H1 (cell line): ENCODE results near the gene RAB36. TPM values are rescaled to one million over a fixed set of nuclear protein-coding genes. Genes with fewer than 3 reads are reported as not detected.

ENCODE experiments used
- CTCF ChIA-PET: fragments of 300-600 bp; sonication (Branson Sonifier 250); formaldehyde crosslinking; loops from one replicate; lab custom pipeline; 2021; ENCODE audit not compliant: partially characterized antibody; lab: Charles Lee
- POLR2A ChIA-PET: fragments of 300-600 bp; sonication (Branson Sonifier 250); formaldehyde crosslinking; loops from one replicate; lab custom pipeline; 2021; ENCODE audit warnings: inconsistent platforms; ENCODE audit not compliant: partially characterized antibody; lab: Charles Lee
- DNase-seq, 2 experiments: peaks; one replicate each; pipeline versions ENCODE4 v3.0.0 to v3.0.0-alpha.2; 2010 to 2022; ENCODE audit warnings: low spot score in 2 of 2, low read depth in 1 of 2, mixed read lengths in 1 of 2
- FAIRE-seq: peaks from 2 replicates; lab custom pipeline; 2011; peaks lifted over from hg19 to GRCh38; lab: Jason Lieb, UNC
- H2AFZ ChIP-seq: 2 replicates; pipeline ENCODE4 v1.8.1; 2012; ENCODE audit warnings: low read length, inconsistent platforms
- H2AK5ac ChIP-seq: 2 replicates; pipeline ENCODE4 v1.6.1; 2013; ENCODE audit warnings: low read depth, low read length
- H2BK120ac ChIP-seq: replicated peaks from 2 replicates; pipeline ENCODE3; 2013; ENCODE audit warnings: low read depth, low read length, inconsistent platforms
- H2BK12ac ChIP-seq: 2 replicates; pipeline ENCODE4 v1.6.1; 2013; ENCODE audit warnings: low read depth, low read length
- H2BK15ac ChIP-seq: 2 replicates; pipeline ENCODE4 v1.6.1; 2013; ENCODE audit warnings: low read length
- H2BK20ac ChIP-seq: 2 replicates; pipeline ENCODE4 v1.6.1; 2013; ENCODE audit warnings: low read length
- H2BK5ac ChIP-seq: 2 replicates; pipeline ENCODE4 v1.6.1; 2013; ENCODE audit warnings: low read depth, low read length
- H3K14ac ChIP-seq: 2 replicates; pipeline ENCODE4 v1.6.1; 2013; ENCODE audit warnings: inconsistent platforms; ENCODE audit not compliant: insufficient read length
- H3K18ac ChIP-seq: 2 replicates; pipeline ENCODE4 v1.6.1; 2013; ENCODE audit warnings: low read length; ENCODE audit errors: extremely low read depth
- H3K23ac ChIP-seq: 2 replicates; pipeline ENCODE4 v1.6.1; 2013; ENCODE audit warnings: inconsistent platforms; ENCODE audit not compliant: insufficient read length
- H3K23me2 ChIP-seq: 2 replicates; pipeline ENCODE4 v1.6.1; 2013; ENCODE audit warnings: low read depth, low read length
- H3K27ac ChIP-seq: 2 replicates; pipeline ENCODE4 v1.6.1; 2011; ENCODE audit warnings: low read depth, low read length, inconsistent platforms
- H3K27me3 ChIP-seq, 4 experiments: replicated peaks in 1 of 4; 1 replicate in 1 of 4; 2 replicates in 3 of 4; pipeline versions ENCODE4 v1.6.1 to v1.8.1; 2011 to 2013; ENCODE audit warnings: low read length in 3 of 4, mild to moderate bottlenecking in 3 of 4, inconsistent platforms in 2 of 4, mixed read lengths in 2 of 4, moderate library complexity in 1 of 4; ENCODE audit not compliant: control insufficient read depth in 3 of 4, insufficient read depth in 3 of 4; ENCODE audit errors: extremely low read depth in 1 of 4
- H3K36me3 ChIP-seq, 4 experiments: 2 replicates each; pipeline versions ENCODE4 v1.6.1 to v1.8.1; 2011 to 2013; ENCODE audit warnings: mild to moderate bottlenecking in 4 of 4, low read length in 3 of 4, moderate library complexity in 2 of 4, control low read depth in 1 of 4, inconsistent platforms in 1 of 4; ENCODE audit not compliant: insufficient read depth in 4 of 4, control insufficient read depth in 2 of 4
- H3K4ac ChIP-seq: replicated peaks from 2 replicates; pipeline ENCODE3; 2013; ENCODE audit warnings: low read length, low read depth, mixed read lengths, inconsistent platforms; ENCODE audit not compliant: insufficient read length
- H3K4me1 ChIP-seq, 4 experiments: replicated peaks in 1 of 4; 1 replicate in 1 of 4; 2 replicates in 3 of 4; pipeline versions ENCODE4 v1.6.1 to v1.8.1; 2011 to 2013; ENCODE audit warnings: low read length in 3 of 4, inconsistent platforms in 2 of 4, mixed read lengths in 1 of 4; ENCODE audit not compliant: insufficient read depth in 4 of 4, control insufficient read depth in 3 of 4
- H3K4me2 ChIP-seq, 2 experiments: 2 replicates each; pipeline versions ENCODE4 v1.6.1 to v1.8.1; 2011 to 2013; ENCODE audit warnings: low read depth in 2 of 2, low read length in 2 of 2, control low read depth in 1 of 2, inconsistent platforms in 1 of 2, mild to moderate bottlenecking in 1 of 2; ENCODE audit not compliant: insufficient read depth in 1 of 2
- H3K4me3 ChIP-seq, 4 experiments: fragments of 200-600, 300-600 bp in 1 of 4; sonication (generic), shearing (Covaris generic), sonication (Bioruptor Twin) in 1 of 4; 2 replicates each; pipeline versions ENCODE4 v1.5.1 to v1.8.1; 2011 to 2016; ENCODE audit warnings: low read length in 4 of 4, low read depth in 3 of 4, control low read depth in 2 of 4, inconsistent platforms in 2 of 4, mild to moderate bottlenecking in 2 of 4, mixed read lengths in 1 of 4, moderate library complexity in 1 of 4; ENCODE audit not compliant: insufficient read depth in 2 of 4; ENCODE audit errors: extremely low read depth in 1 of 4
- H3K56ac ChIP-seq: replicated peaks from 2 replicates; pipeline ENCODE3; 2013; ENCODE audit warnings: low read depth, mild to moderate bottlenecking, mixed read lengths, low read length, inconsistent platforms; ENCODE audit not compliant: insufficient read length
- H3K79me1 ChIP-seq: 2 replicates; pipeline ENCODE4 v1.6.1; 2013; ENCODE audit warnings: low read depth, low read length, control low read depth
- H3K79me2 ChIP-seq, 2 experiments: 2 replicates each; pipeline versions ENCODE4 v1.6.1 to v1.8.1; 2012 to 2013; ENCODE audit warnings: low read length in 2 of 2, mild to moderate bottlenecking in 2 of 2, inconsistent platforms in 1 of 2; ENCODE audit not compliant: insufficient read depth in 2 of 2, control insufficient read depth in 1 of 2
- H3K9ac ChIP-seq, 4 experiments: replicated peaks in 1 of 4; 1 replicate in 1 of 4; 2 replicates in 3 of 4; pipeline versions ENCODE4 v1.6.1 to v1.8.1; 2011 to 2013; ENCODE audit warnings: low read depth in 3 of 4, low read length in 3 of 4, control low read depth in 2 of 4, mild to moderate bottlenecking in 2 of 4, moderate library complexity in 2 of 4, inconsistent platforms in 1 of 4; ENCODE audit errors: extremely low read depth in 1 of 4
- H3K9me3 ChIP-seq, 2 experiments: 2 replicates each; pipeline versions ENCODE4 v1.6.1 to v1.8.1; 2012 to 2013; ENCODE audit warnings: mild to moderate bottlenecking in 2 of 2, moderate library complexity in 2 of 2, control low read depth in 1 of 2, inconsistent platforms in 1 of 2, low read depth in 1 of 2, low read length in 1 of 2, mixed read lengths in 1 of 2; ENCODE audit not compliant: insufficient read depth in 2 of 2
- H4K20me1 ChIP-seq, 2 experiments: replicated peaks in 1 of 2; 2 replicates each; pipeline versions ENCODE3 to v1.8.1; 2011 to 2013; ENCODE audit warnings: inconsistent platforms in 2 of 2, low read length in 2 of 2, mild to moderate bottlenecking in 1 of 2; ENCODE audit not compliant: insufficient read depth in 2 of 2, control insufficient read depth in 1 of 2
- H4K5ac ChIP-seq: 2 replicates; pipeline ENCODE4 v1.6.1; 2013; ENCODE audit warnings: low read length, low read depth, mixed read lengths, inconsistent platforms; ENCODE audit not compliant: insufficient read length
- H4K8ac ChIP-seq: 2 replicates; pipeline ENCODE4 v1.8.0; 2013; ENCODE audit warnings: mild to moderate bottlenecking, moderate library complexity, low read length, inconsistent platforms; ENCODE audit not compliant: insufficient read depth; ENCODE audit errors: extremely low read depth
- H4K91ac ChIP-seq: replicated peaks from 2 replicates; pipeline ENCODE3; 2013; ENCODE audit warnings: low read length, mixed read lengths, inconsistent platforms; ENCODE audit not compliant: insufficient read length
- CTBP2 ChIP-seq: IDR thresholded peaks from 2 replicates; pipeline ENCODE4 v1.7.0; 2011; ENCODE audit warnings: borderline replicate concordance, mild to moderate bottlenecking, moderate library complexity, mixed read lengths, low read length; ENCODE audit not compliant: insufficient read depth, insufficient read length
- EZH2 ChIP-seq: fragments of 200-600 bp; sonication (generic); IDR thresholded peaks from 2 replicates; pipeline ENCODE4 v1.7.1; 2012; ENCODE audit warnings: low read depth, mild to moderate bottlenecking, moderate library complexity, low read length, inconsistent platforms; ENCODE audit not compliant: severe bottlenecking
- GABPA ChIP-seq: IDR thresholded peaks from 2 replicates; pipeline ENCODE4 v1.6.1; 2011; ENCODE audit warnings: mild to moderate bottlenecking, low read length, moderate library complexity, borderline replicate concordance; ENCODE audit not compliant: insufficient read depth
- GTF2F1 ChIP-seq: IDR thresholded peaks from 2 replicates; pipeline ENCODE4 v1.6.1; 2012; ENCODE audit warnings: low read depth, low read length, improper control_type of control experiment, borderline replicate concordance
- HDAC6 ChIP-seq: IDR thresholded peaks from one replicate; pipeline ENCODE4 v1.7.1; 2012; ENCODE audit warnings: low read depth, mild to moderate bottlenecking, inconsistent platforms, low read length, moderate library complexity
- POU5F1 ChIP-seq: IDR thresholded peaks from 2 replicates; pipeline ENCODE4 v1.6.1; 2011; ENCODE audit warnings: low read depth, mild to moderate bottlenecking, low read length, moderate library complexity
- SIRT6 ChIP-seq: IDR thresholded peaks from one replicate; pipeline ENCODE4 v1.7.1; 2012; ENCODE audit warnings: low read length, inconsistent platforms
- SP1 ChIP-seq: IDR thresholded peaks from 2 replicates; pipeline ENCODE4 v1.6.1; 2011; ENCODE audit warnings: low read depth, low read length
- SUZ12 ChIP-seq: fragments of 200-600 bp; sonication (generic); IDR thresholded peaks from 2 replicates; pipeline ENCODE4 v1.6.1; 2012; ENCODE audit warnings: mild to moderate bottlenecking, inconsistent platforms, low read length, moderate library complexity, mixed read lengths
- ZNF274 ChIP-seq: IDR thresholded peaks from 2 replicates; pipeline ENCODE4 v1.7.0; 2012; ENCODE audit warnings: low read length, borderline replicate concordance; ENCODE audit errors: extremely low read depth
- WGBS, 2 experiments: shearing (Covaris generic) in 1 of 2; methylation state at CpG; one replicate each; pipeline versions ENCODE4 v1.1.6 to v1.1.7; 2013 to 2015; ENCODE audit warnings: low lambda C conversion rate in 2 of 2, mixed read lengths in 2 of 2, inconsistent platforms in 1 of 2, low coverage in 1 of 2, missing lambda C conversion rate in 1 of 2; ENCODE audit not compliant: insufficient replicate concordance in 2 of 2, insufficient coverage in 1 of 2, insufficient read length in 1 of 2; ENCODE audit errors: extremely low coverage in 1 of 2, missing lambda C conversion rate in 1 of 2; 5-methylcytosine and 5-hydroxymethylcytosine counted together
- polyA plus RNA-seq, 7 experiments: library from polyadenylated mRNA; depleted of rRNA in 3 of 7; stranded (reverse) in 5 of 7; unstranded in 2 of 7; fragments of >200 nt in 5 of 7; fragments of 200-250 nt in 2 of 7; gene quantifications; 1 replicate in 5 of 7; 2 replicates in 1 of 7; 4 replicates in 1 of 7; pipeline versions ENCODE4 v1.2.1 to v1.2.3, GENCODE V29; 2011 to 2013; ENCODE audit warnings: missing spikeins in 2 of 7, mixed read lengths in 2 of 7
- total RNA-seq: library from RNA; stranded (reverse); fragmentation: NEBNext Ultra II Directional; extraction: Animal tissue kit (Norgen Biotek cat#: 25700); gene quantifications from 2 replicates; pipeline ENCODE4 v1.2.1, GENCODE V29; 2021
- TF ChIP-seq, protein P1 (sequence below): IDR thresholded peaks from 2 replicates; pipeline ENCODE4 v1.6.1; 2011; ENCODE audit warnings: low read depth, mild to moderate bottlenecking, low read length; ENCODE audit not compliant: insufficient read depth

Gene RAB36
- total and polyA plus RNA-seq, 2 of the 8 experiments (the other 6 are each of a cell fraction or from before 2014, with no cell fraction given) = 1.0 to 1.5 TPM

DNA sequence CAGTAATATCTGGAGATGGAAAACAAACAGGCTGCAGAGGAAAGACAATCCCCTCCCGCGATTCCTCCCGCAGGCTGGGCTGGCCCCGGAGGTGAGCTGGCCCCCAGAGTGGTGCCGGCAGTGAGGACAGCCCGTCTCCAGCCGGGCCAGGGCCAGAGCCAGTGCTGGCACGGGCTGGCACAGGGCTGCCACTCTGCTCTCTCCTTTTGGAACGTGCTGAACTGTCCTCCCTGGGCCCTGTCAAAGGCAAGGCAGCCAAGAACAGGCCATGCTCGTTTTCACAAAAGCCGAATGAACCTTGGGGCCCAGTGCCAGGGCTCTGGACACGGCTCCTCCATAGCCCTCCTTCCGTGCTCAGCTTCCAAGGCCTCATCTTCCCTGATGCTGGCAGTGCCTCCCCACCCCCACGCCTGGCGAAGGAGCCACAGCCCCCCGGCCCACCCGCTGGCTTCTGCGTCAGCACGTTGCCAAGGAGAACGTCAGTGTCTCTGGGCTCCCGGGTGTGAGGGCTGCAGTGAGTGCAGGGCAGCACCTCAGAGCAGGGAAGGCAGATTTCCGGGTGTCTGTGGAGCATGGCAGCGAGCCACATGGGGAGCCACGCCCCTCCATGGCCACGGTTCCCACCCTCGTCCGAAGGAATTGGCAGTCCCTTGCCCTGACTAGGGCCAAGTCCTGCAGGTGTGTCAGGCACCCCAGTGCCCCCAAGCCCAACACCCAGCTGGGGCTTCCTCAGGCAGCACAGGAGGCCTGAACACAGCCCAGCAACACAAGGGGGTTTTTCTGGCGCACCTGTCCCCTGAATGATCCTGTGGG, 46.4 kb upstream of the RAB36 start:
- H3K14ac ChIP-seq = no peak overlapping the region
- WGBS, 2 experiments = 92% methylated on average over 19 of the region's 28 CpGs; no CpG with 5 or more reads in 1 of the 2 experiments
- H2BK15ac ChIP-seq = no peak overlapping the region
- no peaks in the 10 kb centered on the region for H3K4me1 ChIP-seq
- H3K18ac ChIP-seq = no peak overlapping the region
- H3K79me1 ChIP-seq = 0 out of 2 replicates have a peak, but pooled peaks cover 3% of the 10 kb centered on the region
- FAIRE-seq (no peak), DNase-seq (no peak)
- H2BK20ac ChIP-seq = no peak overlapping the region
- POLR2A ChIA-PET = interaction anchor here (0.8 kb wide), 1 partner anchor 10 kb away, joined by 3 read pairs; no protein-coding TSS in a partner anchor
- H2AK5ac ChIP-seq = no peak overlapping the region
- CTCF ChIA-PET = interaction anchor here (1.3 to 3.3 kb wide), 4 partner anchors 8 to 139 kb away, joined by 3 to 13 read pairs (median 6); no protein-coding TSS in a partner anchor
- no peaks in the 10 kb centered on the region for H3K79me2 ChIP-seq
- no peak overlapping the region for H4K5ac ChIP-seq
- H4K8ac ChIP-seq = no peak overlapping the region
- H3K23me2 ChIP-seq = no peaks in the 10 kb centered on the region
- H3K4me3 ChIP-seq = no peak overlapping the region
- H2BK120ac ChIP-seq = no peak overlapping the region
- no peak overlapping the region for H2BK12ac ChIP-seq
- H3K27me3 ChIP-seq = no peaks in the 10 kb centered on the region
- H3K23ac ChIP-seq = no peak overlapping the region
- no peak overlapping the region for H3K4ac ChIP-seq
- H3K56ac ChIP-seq = no peak overlapping the region
- no peaks in the 10 kb centered on the region for H3K9me3 ChIP-seq
- no peaks in the 10 kb centered on the region for H3K36me3 ChIP-seq
- no peak overlapping the region for H2BK5ac ChIP-seq
- no peak overlapping the region for H4K91ac ChIP-seq
- peaks cover 3 to 5% of the 10 kb centered on the region in 2 experiments for H4K20me1 ChIP-seq
- TF ChIP-seq GTF2F1 (no peak), HDAC6 (no peak), POU5F1 (no peak), SP1 (no peak), ZNF274 (no peak), CTBP2 (no peak), EZH2 (no peak), SIRT6 (no peak), SUZ12 (no peak), GABPA (no peak)
- TF ChIP-seq, protein P1, sequence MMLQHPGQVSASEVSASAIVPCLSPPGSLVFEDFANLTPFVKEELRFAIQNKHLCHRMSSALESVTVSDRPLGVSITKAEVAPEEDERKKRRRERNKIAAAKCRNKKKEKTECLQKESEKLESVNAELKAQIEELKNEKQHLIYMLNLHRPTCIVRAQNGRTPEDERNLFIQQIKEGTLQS = no peak
- H3K27ac ChIP-seq = no peak overlapping the region
- no peak overlapping the region for H3K9ac ChIP-seq
- no peak overlapping the region for H2AFZ ChIP-seq
- no peak overlapping the region for H3K4me2 ChIP-seq
